NCI-H345 treated with DMSO at 0.1 percent for 48 hours (cell line): ENCODE measurements around the gene HNRNPC.
"Not testable (repeated sequence)": the region's sequence is repeated elsewhere in the genome, so short reads cannot be mapped to it uniquely, and the experiment has no call there.

Experiments
- DNase-seq: peaks from one replicate; lab custom pipeline; 2025; ENCODE audit not compliant: unreplicated experiment; lab: John Stamatoyannopoulos, UW

The HNRNPC gene

DNA sequence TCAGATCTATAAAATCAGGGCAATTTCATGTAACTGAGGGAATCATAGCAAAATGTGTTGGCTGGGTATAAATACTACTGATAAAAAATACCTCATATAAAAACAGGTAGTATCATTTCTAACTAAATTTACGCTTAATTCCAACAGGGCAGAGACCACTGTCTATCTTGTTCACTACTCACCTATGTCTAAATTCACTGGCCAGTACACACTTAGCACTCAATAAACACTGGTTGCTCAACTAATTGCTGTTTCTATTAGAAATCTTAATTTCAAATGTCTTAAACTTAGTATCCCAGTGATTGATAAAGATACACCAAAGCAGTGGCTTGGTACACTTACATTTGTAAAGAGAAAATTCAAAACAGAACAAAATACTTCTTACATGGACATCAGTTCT is 55.6 kb downstream of the HNRNPC start:
- no peak for DNase-seq

DNA sequence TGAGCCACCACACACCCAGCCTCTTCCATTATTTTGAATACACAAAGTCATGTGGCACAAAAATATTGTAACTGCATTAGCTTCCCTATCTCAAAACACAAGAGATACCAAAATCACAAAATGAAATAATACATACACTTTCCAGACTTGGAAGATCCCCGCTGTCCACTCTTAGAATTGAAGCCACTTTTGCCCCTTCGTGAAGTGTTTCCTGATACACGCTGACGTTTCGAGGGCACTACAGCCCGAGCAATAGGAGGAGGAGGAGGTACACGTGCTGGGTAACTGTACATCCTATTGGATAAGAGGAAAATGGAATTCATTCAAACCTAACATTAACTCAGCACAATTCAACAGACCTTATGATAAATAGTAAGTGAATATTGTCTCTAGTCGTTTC is 56.4 kb downstream of the HNRNPC start:
- not testable (repeated sequence) for DNase-seq

GRCh38 chr14:21211509-21211908 is 57.7 kb downstream of the HNRNPC start:
- DNase-seq = no peak

- no peak for DNase-seq
Observed at GRCh38 chr14:21210023-21210422, 59.2 kb downstream of the HNRNPC start.

- DNase-seq = no peak
Observed at GRCh38 chr14:21209185-21209584, 60.1 kb downstream of the HNRNPC start.

- DNase-seq = no peak
Observed at GRCh38 chr14:21208554-21208953, 60.7 kb downstream of the HNRNPC start.

DNA sequence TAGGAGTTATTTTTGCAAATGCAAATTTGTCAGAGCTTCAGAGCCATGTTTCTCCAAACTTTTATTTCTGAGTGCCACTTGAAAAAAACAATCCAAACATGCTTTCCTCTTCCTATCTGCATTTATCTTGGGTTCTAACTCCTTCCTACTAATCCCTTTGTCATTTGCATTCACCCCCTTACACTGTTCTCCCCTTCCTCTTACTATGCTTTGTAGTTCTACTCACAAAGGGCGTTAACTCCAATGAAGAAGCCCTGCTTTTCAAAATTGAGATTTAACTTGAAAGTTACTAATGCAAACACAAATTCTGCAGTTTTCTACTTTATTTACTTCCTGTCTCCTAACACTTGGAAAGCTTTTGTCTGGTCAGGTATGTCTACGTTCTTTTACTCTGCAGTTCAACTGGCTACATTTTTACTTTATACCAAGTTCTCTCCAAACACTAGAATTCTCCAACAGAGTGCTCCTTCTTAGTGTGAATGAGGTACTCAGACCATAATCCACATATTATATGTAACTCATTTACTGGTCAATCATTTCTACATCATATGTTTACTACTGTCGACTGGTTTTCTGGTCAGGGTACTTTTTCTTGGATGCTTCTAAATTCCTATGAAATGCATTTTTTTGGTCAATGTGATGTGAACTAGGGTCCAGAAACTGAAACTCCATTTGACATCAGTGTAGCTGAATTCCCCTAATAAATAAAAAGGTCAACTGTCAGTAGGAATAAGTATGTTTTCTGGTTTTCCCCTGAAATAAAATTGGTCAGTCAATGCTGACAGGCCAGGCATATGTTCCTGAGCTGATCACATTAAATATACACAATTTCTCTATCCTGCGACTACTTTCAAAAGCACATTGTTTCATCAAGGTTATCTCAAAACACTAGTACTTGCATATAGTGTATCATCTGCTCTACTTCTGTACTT is 62.2 kb downstream of the HNRNPC start:
- DNase-seq = no peak

DNA sequence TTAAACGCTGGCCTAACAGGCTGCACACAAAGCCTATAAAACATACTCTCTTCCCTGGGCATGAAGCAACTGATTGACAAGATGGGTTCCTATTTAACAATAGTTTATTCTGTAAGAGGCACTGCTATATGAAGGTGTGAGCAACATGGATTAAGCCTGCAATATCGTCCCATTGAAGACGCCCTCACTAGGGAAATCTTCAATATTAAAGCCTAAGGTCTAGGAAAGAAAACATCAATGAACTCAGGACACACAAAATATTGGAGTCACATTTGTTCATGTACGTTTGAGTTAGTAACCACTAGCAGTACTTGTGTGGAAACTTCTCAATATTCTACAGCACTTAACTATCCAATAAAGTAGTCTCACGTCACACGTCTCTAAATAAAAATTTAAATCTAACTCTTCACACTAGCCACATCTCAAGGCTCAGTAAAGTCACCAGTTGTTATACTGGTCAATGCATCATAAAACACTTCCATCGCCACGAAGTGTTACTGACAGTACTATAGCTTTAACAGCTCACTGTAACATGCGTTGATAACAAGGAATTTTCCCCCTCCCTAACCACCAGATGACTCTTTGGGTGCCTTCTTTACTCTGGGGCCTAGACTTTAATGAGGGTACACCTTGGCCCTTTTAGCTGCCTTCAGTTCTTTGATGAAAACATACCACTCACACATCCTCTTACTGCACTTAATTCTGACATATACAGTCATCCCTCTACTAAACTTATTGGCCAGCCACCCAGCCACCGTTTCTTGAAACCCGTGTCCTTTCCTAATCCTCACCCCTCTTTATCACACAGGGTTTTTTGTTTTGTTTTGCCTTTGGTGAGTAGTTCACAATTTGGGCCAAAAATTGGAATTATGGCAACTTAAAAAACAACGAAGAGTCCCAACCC is 63.3 kb downstream of the HNRNPC start:
- no peak for DNase-seq

DNA sequence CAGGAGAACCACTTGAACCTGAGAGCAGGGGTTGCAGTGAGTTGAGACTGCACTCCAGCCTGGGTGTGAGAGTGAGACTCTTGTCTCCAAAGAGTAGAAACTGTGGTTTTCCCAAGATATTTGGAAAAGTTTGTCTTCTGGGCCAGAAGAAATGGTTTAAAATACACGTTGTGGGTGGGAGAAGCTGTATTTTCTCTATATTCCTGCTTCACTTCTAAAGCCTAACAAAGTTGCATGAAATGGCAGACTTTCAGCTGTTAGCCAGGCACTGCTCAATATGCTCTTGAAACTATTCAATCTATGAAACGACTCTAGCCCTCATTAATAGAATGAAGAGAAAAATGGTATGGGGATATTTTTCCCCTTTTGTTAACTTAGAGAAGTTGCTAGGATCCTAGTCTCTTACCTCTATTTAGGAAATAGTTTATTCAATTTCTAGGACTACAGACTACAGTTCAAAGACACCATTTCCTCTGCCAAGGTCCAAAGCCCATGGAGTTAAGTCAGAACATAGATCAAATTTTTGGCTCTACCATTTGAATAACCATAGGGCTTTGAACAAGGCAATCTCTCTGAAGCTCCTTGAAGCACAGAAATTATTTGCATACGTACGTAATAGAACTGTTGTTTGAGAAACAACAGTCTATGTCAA is 64.1 kb downstream of the HNRNPC start:
- no peak for DNase-seq

GRCh38 chr14:21204167-21205025 is 64.8 kb downstream of the HNRNPC start:
- no peak for DNase-seq

DNA sequence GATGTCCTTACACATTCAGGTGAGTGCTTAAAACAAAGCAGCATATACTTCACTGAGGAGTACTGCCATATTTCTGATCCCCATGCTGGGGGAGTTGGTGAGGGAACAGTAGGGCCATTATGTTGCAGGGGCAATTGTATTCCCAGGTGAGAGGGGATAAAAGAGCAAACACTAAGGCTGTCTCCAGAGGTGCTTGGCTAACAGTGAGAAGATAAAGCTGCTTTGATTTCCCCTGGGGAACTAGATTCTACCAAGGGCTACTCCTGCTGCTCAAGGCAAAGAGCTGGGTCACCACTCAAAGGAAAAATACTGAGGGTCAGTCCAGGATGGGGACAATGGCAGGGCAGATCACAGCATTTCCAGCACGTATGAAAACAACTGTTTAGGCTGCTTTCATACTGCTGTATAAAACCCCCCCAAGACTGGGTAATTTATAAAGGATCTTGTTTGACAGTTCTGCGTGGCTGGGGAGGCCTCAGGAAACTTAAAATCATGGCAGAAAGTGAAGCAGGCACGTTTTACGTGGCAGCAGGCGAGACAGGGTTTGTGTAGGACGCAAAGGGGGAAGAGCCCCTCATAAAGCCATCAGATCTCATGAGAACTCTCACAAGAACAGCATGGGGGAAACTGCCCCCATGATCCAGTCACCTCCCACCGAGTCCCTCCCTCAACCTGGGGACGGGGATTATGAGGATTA is 65.6 kb downstream of the HNRNPC start:
- no peak for DNase-seq

DNA sequence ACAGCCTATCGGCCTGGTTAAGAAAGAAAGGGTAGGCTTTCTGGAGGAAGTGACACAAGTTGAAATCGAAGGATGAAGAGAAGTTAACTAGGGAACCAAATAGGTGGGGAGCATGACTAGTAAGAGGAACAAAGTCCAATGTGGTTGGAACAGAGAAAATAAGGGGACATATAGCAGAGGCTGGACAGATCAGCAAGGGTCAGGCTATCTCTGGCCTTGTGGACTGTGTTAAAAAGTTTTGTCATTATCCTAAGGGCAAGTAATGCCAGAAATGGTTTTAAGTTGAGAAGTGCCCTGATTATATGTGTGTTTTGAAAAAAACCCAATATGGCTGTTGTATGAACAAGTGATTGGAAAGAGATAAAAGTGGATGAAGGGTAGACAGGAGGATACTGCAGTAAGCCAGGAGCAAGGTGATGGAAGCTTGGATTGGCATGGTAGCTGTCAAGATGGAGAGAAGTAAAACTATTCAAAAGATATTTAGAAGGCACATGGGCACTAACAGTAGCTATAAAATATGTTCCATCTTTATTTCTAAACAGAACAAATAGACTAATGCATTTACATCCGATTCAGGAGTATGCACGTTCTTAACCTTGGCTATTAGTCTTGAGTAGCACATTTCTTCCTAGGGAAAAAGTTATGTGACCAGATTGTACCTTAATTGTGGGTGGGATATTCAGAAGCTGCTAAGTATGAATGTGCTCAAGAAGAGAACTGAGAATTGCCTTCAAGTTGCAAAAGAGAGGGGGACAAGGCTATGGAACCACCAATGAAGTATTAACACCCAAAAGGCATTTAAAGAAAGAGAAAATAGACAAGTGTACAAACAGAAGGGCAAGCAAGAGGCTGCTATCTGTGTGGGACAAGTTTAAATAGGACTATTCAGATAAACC is 66.5 kb downstream of the HNRNPC start:
- DNase-seq = no peak

DNA sequence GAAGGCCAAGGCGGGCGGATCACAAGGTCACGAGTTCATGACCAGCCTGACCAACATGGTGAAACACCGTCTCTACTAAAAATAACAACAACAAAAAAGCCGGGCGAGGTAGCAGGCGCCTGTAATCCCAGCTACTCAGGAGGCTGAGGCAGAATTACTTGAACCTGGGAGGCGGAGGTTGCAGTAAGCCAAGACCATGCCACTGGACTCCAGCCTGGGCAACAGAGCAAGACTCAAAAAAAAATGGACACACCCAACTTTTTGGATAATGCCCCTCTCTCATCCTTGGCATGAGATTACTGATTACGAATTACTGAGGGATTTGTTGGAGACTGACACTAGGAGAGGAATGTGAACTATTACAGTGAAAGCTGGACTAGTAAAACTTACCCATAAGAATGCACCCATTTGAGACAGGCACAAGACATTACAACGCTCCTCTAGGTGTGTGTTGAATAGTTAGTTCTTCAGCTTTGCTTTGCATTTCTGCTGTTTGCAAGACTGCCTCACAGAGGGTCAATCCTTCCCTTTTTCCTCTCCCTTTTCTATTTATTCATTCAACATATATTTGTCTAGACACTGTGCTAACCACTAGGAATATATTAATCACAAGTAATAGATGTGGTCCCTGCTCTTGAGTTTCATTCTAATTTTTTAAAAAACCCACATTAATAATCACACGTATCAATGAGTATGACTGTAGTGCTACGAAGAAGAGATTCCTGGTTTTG is 67.3 kb downstream of the HNRNPC start:
- no peak for DNase-seq

- no peak for DNase-seq
Observed at GRCh38 chr14:21200752-21201461, 68.3 kb downstream of the HNRNPC start.

DNA sequence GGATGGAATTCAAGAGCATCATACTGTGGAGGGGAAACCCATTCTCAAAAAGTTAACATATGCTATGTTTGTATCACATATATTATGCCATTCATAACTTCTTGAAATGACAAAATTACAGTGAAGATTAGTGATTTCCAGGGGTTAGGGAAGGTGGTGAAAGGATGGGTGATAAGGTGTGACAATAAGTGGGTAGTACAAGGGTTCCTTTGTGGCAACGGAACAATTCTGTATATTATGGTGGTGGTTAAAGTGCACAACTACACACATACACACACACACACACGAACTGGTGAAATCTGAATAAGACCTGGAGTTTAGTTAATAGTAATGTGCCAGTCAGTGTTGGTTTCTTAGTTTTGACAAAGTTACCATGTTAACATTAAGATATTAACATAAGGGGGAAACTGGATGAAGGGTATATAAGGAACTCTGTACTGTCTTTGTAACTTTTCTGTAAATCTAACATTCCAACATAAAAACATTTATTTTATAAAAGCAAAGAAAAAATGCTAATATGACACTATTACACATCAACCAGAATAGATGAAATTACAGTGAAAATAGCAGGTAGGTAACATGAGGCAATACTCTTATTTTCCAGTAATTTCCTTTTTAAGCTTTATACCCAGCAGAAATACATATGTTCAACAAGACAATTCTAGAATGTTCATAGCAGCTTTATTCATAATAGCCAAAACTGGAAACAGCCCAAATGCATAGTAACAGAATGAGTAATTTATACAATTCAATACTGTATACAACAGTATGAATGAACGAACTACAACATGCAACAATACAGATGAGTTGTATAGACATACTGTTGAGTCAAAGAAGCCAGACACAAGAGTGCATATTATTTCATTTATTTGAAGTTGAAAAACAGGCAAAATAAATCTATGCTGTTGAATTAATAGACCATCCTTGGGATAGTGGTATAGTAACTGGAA is 69.4 kb downstream of the HNRNPC start:
- no peak for DNase-seq

DNA sequence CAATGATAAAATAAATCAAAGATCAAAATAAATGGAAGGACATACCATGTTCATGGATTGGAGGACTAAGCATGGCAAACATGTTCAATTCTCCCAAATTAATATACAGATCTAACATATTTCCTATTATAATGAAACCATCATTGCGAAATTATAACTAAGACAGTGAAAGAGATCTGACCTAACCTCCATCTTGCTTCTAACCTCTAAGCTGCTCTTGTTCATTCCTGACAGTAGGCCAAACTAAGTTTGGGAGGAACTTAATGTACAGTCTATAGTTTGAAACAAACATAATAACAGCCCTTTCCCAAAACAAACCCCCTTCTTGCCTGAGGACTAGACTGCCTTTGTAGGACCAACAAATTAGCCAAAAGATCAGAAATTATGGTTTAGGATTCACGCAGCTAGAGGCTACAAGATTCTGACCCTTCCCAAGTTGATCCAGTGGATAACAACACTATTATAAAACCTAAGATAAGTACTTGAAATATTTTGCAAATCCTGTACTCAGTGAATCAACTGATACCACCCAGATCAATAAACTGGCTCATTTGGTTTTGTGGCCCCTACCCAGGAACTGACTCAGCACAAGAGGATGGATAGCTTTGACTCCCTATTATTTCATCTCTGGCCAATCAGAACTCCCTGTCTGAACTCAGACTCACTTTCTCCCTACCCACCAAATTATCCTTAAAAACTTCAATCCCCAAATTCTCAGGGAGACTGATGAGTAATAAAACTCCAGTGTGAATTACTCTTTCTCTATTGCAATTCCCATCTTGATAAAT is 71.6 kb downstream of the HNRNPC start:
- DNase-seq = no peak
